ENCODE results near the gene UIMC1.
A peak's percentile ranks its signal among the peaks of the same experiment; 100 is the strongest.

The UIMC1 gene

DNA sequence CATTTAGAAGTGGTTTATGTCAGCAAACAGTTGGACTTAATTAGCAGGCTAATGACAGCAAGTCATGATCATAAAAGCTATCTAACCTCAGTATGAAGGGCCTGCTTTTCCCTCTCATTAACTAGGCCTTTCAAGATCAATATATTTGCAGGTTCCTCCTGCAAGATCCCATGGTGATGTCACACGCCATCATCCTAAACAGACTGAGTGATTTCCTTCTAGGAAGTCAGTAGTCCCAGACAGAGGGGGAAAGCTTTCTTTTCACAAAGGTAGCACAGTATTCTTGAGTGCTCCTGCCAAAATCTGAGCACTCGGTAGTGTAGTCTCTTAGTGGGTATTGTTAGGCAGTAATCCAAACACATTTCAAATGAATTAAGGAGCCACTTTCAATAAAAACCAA, 52.5 kb downstream of the UIMC1 start (continued):
- TF ChIP-seq OSR2 (tag by site-specific recombination; IDR thresholded peaks at IDR 0.05): peak; percentile 87

- H3K4me1 ChIP-seq (ENCODE audit: control insufficient read depth, insufficient read depth, low read length): peaks cover 5% of the 10 kb centered on the region; the same call in 1 of the 2 replicates
- H3K27ac ChIP-seq (ENCODE audit: extremely low read depth, low read depth, low read length): no peak overlapping the region
- TF ChIP-seq ZNF776 (tag by site-specific recombination; IDR thresholded peaks at IDR 0.05; ENCODE audit: borderline replicate concordance) (no peak), ZNF623 (tag by site-specific recombination; IDR thresholded peaks at IDR 0.05) (no peak), WT1 (tag by site-specific recombination; IDR thresholded peaks at IDR 0.05) (no peak), ZNF76 (tag by site-specific recombination; IDR thresholded peaks at IDR 0.05; ENCODE audit: borderline replicate concordance, low read depth) (no peak)
- TF ChIP-seq, protein P1, sequence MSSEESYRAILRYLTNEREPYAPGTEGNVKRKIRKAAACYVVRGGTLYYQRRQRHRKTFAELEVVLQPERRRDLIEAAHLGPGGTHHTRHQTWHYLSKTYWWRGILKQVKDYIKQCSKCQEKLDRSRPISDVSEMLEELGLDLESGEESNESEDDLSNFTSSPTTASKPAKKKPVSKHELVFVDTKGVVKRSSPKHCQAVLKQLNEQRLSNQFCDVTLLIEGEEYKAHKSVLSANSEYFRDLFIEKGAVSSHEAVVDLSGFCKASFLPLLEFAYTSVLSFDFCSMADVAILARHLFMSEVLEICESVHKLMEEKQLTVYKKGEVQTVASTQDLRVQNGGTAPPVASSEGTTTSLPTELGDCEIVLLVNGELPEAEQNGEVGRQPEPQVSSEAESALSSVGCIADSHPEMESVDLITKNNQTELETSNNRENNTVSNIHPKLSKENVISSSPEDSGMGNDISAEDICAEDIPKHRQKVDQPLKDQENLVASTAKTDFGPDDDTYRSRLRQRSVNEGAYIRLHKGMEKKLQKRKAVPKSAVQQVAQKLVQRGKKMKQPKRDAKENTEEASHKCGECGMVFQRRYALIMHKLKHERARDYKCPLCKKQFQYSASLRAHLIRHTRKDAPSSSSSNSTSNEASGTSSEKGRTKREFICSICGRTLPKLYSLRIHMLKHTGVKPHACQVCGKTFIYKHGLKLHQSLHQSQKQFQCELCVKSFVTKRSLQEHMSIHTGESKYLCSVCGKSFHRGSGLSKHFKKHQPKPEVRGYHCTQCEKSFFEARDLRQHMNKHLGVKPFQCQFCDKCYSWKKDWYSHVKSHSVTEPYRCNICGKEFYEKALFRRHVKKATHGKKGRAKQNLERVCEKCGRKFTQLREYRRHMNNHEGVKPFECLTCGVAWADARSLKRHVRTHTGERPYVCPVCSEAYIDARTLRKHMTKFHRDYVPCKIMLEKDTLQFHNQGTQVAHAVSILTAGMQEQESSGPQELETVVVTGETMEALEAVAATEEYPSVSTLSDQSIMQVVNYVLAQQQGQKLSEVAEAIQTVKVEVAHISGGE (tag by site-specific recombination; conservative IDR thresholded peaks at IDR 0.05; ENCODE audit: low read depth): no peak
- no peaks in the 10 kb centered on the region for H3K9me3 ChIP-seq (ENCODE audit: control insufficient read depth, insufficient read depth, low read depth, low read length)
- peaks cover 35 to 82% of the 10 kb centered on the region in 2 experiments for H3K36me3 ChIP-seq (ENCODE audit: control insufficient read depth in 2 of 2, insufficient read depth in 1 of 2, low read length in 2 of 2)
- no peak overlapping the region for H3K4me3 ChIP-seq (ENCODE audit: low read depth, low read length)
- ChIA-PET CTCF (interaction anchor here (2.5 kb wide), 1 partner anchor 292 kb away, joined by 11 read pairs; no protein-coding TSS in a partner anchor), POLR2A (no interaction called here)
Measured at GRCh38 chr5:176952531-176953193, 53.9 kb downstream of the UIMC1 start.

DNA sequence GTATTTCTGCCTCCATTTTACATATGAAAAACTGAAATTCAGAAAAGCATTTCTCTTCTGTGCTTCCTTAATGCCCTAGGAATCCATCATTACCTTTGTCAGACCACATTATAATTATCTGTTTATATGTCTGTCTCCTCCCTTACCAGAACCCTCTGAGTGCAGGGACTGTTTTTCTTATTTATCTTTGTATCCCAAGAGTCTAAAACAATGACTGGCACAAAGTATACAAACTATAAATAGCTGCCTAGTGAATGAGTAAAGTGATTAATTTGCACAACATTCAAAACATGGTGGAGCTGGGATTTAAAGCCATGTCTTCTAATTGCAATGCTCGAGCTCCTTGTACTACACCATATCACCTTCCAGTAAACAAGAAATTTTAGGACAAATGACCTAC, 58.1 kb downstream of the UIMC1 start:
- CTCF ChIA-PET: interaction anchor here (0.6 to 1.2 kb wide), 5 partner anchors 72 to 713 kb away, joined by 3 to 5 read pairs (median 4); no protein-coding TSS in a partner anchor
- Histone ChIP-seq H3K27ac (ENCODE audit: extremely low read depth, low read depth, low read length) (no peak overlapping the region), H3K4me1 (ENCODE audit: control insufficient read depth, insufficient read depth, low read length) (no peaks in the 10 kb centered on the region), H3K36me3 (ENCODE audit: control insufficient read depth in 2 of 2, insufficient read depth in 1 of 2, low read length in 2 of 2) (peaks cover 34 to 81% of the 10 kb centered on the region in 2 experiments), H3K4me3 (ENCODE audit: low read depth, low read length) (no peak overlapping the region), H3K9me3 (ENCODE audit: control insufficient read depth, insufficient read depth, low read depth, low read length) (no peaks in the 10 kb centered on the region)
- POLR2A ChIA-PET: no interaction called here
- TF ChIP-seq SP7 (tag by site-specific recombination; IDR thresholded peaks at IDR 0.05): peak; percentile 67
- TF ChIP-seq, protein P2, sequence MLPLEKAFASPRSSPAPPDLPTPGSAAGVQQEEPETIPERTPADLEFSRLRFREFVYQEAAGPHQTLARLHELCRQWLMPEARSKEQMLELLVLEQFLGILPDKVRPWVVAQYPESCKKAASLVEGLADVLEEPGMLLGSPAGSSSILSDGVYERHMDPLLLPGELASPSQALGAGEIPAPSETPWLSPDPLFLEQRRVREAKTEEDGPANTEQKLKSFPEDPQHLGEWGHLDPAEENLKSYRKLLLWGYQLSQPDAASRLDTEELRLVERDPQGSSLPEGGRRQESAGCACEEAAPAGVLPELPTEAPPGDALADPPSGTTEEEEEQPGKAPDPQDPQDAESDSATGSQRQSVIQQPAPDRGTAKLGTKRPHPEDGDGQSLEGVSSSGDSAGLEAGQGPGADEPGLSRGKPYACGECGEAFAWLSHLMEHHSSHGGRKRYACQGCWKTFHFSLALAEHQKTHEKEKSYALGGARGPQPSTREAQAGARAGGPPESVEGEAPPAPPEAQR (tag by site-specific recombination; IDR thresholded peaks at IDR 0.05): no peak
- peak; percentile 57 for TF ChIP-seq WT1 (tag by site-specific recombination; IDR thresholded peaks at IDR 0.05)

DNA sequence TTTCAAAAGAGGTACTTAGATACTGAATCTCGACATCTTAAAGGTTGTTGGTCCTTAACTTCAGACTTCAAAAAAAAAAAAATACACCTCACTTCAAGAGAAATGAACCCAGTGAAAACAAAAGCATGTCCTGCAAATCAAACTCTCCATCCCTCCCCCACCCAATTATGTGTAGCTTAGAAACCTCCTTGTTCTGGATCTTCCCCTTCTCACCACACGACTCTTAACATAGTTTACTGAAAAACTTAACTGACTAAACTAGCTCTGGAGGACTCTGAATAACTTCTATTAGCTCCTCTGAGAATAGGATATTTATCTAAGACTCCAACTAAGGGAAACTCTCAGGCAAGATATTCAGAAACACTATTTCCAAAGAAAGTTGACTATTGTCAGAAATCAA, 58.7 kb downstream of the UIMC1 start:
- ChIA-PET CTCF (interaction anchor here (0.6 to 1.2 kb wide), 5 partner anchors 72 to 712 kb away, joined by 3 to 5 read pairs (median 4); no protein-coding TSS in a partner anchor), POLR2A (no interaction called here)
- peaks cover 36 to 82% of the 10 kb centered on the region in 2 experiments for H3K36me3 ChIP-seq (ENCODE audit: control insufficient read depth in 2 of 2, insufficient read depth in 1 of 2, low read length in 2 of 2)

DNA sequence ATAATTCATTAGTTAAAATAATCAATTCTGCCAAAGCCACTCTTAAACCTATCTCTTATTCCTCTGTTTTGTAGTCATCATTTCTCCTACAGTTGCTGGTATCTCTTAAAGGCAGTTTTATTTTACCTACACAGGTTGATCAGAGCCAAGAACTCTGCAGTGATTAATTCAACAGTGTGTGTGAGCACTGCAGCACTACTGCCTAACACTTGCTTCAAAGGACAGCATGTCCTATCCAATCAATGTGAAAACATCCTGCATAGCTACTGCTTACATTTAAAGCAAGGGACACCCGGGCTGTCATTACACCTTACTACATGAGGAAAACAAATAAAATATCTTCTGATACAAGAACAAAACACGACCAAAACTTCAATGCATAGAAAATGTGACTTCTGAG, 62.3 kb downstream of the UIMC1 start:
- CTCF ChIA-PET: interaction anchor here (1.7 to 2.0 kb wide), 2 partner anchors 44 to 283 kb away, joined by 6 read pairs; no protein-coding TSS in a partner anchor
- POLR2A ChIA-PET: no interaction called here
- no peak for TF ChIP-seq ZBTB48 (tag by site-specific recombination; IDR thresholded peaks at IDR 0.05)
- no peak for TF ChIP-seq MEIS1 (CRISPR knock-in tag; IDR thresholded peaks at IDR 0.05; ENCODE audit: borderline replicate concordance)
- TF ChIP-seq, protein P3, sequence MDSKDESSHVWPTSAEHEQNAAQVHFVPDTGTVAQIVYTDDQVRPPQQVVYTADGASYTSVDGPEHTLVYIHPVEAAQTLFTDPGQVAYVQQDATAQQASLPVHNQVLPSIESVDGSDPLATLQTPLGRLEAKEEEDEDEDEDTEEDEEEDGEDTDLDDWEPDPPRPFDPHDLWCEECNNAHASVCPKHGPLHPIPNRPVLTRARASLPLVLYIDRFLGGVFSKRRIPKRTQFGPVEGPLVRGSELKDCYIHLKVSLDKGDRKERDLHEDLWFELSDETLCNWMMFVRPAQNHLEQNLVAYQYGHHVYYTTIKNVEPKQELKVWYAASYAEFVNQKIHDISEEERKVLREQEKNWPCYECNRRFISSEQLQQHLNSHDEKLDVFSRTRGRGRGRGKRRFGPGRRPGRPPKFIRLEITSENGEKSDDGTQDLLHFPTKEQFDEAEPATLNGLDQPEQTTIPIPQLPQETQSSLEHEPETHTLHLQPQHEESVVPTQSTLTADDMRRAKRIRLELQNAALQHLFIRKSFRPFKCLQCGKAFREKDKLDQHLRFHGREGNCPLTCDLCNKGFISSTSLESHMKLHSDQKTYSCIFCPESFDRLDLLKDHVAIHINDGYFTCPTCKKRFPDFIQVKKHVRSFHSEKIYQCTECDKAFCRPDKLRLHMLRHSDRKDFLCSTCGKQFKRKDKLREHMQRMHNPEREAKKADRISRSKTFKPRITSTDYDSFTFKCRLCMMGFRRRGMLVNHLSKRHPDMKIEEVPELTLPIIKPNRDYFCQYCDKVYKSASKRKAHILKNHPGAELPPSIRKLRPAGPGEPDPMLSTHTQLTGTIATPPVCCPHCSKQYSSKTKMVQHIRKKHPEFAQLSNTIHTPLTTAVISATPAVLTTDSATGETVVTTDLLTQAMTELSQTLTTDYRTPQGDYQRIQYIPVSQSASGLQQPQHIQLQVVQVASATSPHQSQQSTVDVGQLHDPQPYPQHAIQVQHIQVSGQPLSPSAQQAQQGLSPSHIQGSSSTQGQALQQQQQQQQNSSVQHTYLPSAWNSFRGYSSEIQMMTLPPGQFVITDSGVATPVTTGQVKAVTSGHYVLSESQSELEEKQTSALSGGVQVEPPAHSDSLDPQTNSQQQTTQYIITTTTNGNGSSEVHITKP (tag by site-specific recombination; IDR thresholded peaks at IDR 0.05): no peak
- TF ChIP-seq ZNF701 (tag by site-specific recombination; IDR thresholded peaks at IDR 0.05): no peak
- no peaks in the 10 kb centered on the region for H3K9me3 ChIP-seq (ENCODE audit: control insufficient read depth, insufficient read depth, low read depth, low read length)
- H3K4me3 ChIP-seq (ENCODE audit: low read depth, low read length): no peak overlapping the region
- no peak overlapping the region for H3K27ac ChIP-seq (ENCODE audit: extremely low read depth, low read depth, low read length)
- H3K36me3 ChIP-seq (ENCODE audit: control insufficient read depth in 2 of 2, insufficient read depth in 1 of 2, low read length in 2 of 2): peaks cover 33 to 83% of the 10 kb centered on the region in 2 experiments
- no peaks in the 10 kb centered on the region for H3K4me1 ChIP-seq (ENCODE audit: control insufficient read depth, insufficient read depth, low read length)

More for the DNA sequence above, 58.7 kb downstream of the UIMC1 start:
- Histone ChIP-seq H3K4me1 (ENCODE audit: control insufficient read depth, insufficient read depth, low read length) (no peaks in the 10 kb centered on the region), H3K4me3 (ENCODE audit: low read depth, low read length) (no peak overlapping the region), H3K27ac (ENCODE audit: extremely low read depth, low read depth, low read length) (no peak overlapping the region), H3K9me3 (ENCODE audit: control insufficient read depth, insufficient read depth, low read depth, low read length) (no peaks in the 10 kb centered on the region)
- no peak for TF ChIP-seq ZNF548 (tag by site-specific recombination; IDR thresholded peaks at IDR 0.05)
- TF ChIP-seq PRDM1 (tag by site-specific recombination; IDR thresholded peaks at IDR 0.05): peak; percentile 37; the same call in 1 of the 2 replicates
- TF ChIP-seq ZNF600 (tag by site-specific recombination; IDR thresholded peaks at IDR 0.05): peak; percentile 54; the same call in 1 of the 2 replicates

Measured in HEK293 (cell line).